Measurements from ENCODE around the gene INSYN2B.

The INSYN2B gene

DNA sequence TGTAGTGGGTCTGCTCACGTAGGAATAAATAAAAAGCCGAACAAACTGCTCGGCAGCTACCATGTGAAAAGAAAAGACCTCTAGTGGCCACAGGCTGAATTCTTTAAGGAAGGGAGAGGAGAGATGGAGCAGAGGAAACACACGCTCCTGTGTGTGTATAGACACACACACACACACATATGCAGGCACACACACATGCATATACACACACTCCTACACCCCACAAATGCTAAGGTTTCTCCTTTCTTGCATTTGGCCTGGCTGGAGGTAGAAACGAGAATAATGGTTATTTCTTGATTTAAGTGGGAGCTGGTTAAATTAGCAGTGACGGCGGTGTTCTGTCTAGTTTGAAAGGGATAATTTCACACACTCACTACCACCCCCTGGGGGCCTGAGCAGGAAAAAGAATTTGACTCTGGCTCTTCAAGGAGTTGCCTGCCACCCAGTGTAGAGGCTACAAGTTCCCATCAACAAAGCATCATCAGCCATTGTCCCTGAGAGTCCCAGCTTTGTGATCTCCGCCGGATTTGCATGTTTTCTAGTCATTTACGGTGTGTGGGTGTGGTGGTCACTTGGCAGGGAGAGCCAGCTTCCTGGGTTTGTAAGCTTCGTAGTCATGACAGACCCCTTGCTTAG, at the start of gene INSYN2B:
Gene INSYN2B (minus strand): TSS at position 78 of the 636 bp plus-strand sequence. CDS start 96,597 bp downstream, outside the sequence.
- no peak for DNase-seq (ENCODE audit: low read depth in 2 of 3, low spot score in 2 of 3)

DNA sequence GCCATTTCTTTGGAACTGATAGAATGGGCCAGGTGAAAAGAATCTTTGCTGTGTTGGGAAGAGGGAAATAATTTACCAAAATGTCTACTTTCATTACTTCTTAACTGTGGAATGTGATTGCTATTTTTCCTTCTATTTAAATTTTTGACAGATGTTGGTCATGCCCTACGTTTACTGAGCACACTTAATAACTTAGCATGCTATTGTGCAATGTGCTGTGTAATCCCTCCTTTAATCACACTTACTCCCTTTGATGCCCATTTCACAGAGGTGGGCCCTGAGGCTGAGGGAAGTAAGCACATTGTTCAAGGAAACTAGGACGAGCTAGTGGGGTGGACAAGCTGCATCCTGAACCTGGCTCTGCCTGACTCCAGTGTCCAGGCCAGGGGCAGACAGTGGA, 47.8 kb upstream of the INSYN2B start:
- DNase-seq (ENCODE audit: low read depth in 2 of 3, low spot score in 2 of 3) = no peak

DNA sequence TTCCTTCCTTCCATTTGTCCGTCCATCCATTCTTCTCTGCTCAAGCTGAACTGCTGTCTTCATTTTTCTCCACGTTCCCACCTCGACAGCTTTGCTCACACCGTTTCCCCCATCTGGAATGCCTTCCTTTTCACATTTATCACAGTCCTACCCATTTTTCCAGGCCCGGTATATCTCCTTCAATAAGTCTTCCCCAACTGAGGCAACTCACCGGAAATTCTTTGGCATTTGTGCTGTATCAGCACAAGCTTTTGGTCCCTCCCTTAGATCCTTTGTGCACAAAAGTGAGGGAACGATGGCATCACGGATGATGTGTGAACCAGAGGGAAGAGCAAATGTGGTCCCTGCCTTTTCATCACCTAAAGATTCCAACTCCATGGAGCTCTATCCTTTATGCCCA, 45.6 kb upstream of the INSYN2B start:
- no peak for DNase-seq (ENCODE audit: low read depth in 2 of 3, low spot score in 2 of 3)

DNA sequence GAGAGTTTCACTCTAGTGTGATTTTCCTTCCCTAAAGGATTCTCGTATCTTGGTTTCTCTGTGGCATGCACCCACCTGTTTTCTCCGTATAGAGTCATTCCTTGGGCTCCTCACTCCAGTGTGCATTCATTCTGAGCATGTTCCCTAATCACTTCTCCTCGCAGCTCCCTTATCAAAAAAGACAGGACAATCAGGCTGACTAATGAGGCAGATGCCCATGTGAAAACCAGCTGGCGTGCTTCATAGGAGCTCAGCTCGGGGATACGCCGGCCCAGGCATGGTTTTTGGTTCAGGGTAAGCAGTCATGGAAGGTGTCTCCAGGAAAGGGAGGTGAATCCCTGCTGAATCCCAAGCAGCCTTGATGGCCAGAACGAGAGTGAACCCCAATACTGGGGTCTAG, 41.2 kb upstream of the INSYN2B start:
- DNase-seq (ENCODE audit: low read depth in 2 of 3, low spot score in 2 of 3) = no peak

DNA sequence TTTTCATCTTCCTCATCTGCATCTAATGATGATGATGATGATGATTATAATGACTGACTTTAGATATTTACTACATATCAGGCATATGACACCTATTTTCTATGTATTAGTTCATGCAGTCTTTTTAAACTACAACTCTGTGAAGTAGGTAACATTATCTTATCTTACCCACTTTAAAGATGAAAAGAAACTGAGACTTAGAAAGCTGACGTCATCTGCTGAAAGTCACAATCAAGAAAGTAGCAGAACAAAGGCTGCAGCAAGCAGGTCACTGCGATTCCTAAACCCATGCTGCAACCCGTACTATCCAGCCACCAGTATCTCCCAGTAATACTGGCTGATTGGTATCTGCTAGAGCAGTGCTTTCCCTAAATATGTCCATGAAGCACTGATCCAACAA, 40.1 kb upstream of the INSYN2B start:
- DNase-seq (ENCODE audit: low read depth in 2 of 3, low spot score in 2 of 3) = no peak

DNA sequence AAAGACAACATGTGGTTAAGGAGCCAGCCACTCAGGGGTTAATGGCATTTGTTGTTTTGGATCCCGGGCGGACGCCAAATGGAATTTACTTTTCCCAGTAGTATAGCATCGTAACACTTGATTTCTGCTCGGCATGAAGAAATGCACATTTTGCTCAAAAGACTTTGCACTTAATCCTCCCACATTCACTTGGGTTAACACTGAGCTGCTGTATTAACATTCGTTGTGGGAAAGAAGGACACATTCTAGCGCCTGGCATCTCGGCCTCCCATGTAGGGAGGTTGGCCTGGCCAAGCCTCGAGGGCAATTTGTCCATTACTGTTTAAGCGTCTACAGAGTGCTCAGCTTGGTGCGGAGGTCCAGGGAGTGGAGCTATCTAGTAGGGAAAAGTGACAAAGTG, 32.3 kb upstream of the INSYN2B start:
- no peak for DNase-seq (ENCODE audit: low read depth in 2 of 3, low spot score in 2 of 3)

DNA sequence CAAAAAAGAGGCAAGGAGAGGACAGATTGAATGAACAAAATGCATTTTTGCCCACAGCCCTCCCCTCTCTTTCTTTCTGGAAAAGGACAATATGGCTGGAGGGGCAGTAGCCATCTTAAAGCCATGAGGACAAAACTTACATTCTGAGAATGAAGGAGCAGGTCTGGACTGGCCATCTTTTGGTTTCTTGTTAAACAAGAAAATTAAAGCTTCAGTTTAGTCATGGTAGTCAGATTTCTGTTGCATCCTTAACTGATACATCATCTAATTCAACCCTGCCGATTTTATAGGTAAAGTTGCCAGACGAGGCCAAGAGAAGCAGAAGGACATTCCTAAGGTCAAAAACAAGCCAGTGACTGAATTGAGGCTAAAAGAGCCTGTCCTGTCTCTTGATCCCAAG, 31.5 kb upstream of the INSYN2B start:
- no peak for DNase-seq (ENCODE audit: low read depth in 2 of 3, low spot score in 2 of 3)

DNA sequence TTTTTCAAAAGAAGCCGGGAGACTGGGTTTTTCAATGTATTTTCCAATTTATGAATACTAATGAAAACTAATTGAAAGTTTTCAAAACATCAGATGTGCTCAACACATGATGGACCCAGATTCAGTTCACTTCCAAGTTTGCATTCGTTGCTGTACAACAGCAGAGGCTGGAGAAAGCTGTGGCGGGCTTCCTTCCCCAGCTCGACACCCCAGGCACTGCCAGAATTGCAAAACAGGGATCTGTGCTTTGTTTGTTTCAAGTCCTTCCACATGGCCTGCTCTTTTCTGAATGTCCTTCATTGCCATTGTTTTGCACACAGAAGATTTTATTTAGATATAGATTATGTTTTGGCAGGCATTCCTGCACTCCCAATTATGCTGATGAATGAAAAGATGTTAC, 30.3 kb upstream of the INSYN2B start:
- DNase-seq (ENCODE audit: low read depth in 2 of 3, low spot score in 2 of 3) = no peak

DNA sequence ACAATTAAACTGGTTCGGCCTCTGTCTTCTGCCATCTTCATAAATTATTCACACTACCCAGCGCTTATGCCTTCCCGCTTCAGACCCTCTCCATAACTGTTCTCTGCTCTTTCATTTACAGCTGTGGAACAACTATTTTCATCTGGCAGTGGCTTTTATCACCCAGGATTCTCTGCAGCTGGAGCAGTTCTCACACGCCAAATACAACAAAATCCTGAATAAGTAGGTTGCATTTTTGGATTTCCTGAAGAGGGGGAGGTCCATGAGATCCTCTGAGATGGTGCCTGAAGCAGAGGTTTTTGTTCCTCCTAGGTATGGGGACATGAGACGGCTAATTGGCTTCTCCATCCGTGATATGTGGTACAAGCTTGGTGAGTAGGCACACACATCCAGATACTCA, 28.1 kb upstream of the INSYN2B start:
- no peak for DNase-seq (ENCODE audit: low read depth in 2 of 3, low spot score in 2 of 3)

DNA sequence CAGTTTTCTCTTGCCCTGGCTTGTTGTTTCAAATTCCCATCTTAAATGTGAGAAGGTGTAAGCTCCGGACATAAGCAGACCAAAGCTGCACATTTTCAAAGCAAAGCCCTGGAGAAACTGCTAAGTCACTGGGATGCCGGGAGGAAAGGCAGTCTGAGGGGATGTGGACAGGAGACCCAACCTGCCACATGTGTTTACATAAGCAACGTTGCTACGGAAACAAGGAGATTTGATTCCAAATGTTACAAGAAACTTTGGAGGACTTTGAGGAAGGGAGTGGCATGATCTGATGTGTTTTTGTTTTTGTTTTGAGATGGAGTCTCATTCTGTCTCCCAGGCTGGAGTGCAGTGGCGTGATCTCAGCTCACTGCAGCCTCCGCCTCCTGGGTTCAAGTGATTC, 25.7 kb upstream of the INSYN2B start:
- DNase-seq (ENCODE audit: low read depth in 2 of 3, low spot score in 2 of 3) = no peak

DNA sequence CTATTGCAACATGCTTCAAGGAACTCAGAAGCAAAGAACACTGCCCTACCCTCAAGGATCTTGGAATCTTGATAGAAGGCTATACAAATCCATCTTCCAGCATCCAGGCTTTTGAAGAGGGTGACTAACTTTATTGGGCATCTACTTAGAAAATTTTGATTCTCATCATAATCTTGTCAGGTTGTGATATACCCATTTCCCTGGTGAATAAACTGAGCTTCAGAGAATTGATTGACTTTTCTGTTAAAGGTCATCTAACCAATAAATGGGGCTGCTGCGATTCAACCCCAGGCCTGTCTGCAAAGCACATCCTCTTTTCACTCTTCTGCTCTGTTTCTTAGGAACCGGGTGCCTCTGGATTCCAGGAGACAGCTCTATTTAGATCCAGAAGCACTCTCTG, 19.9 kb upstream of the INSYN2B start:
- DNase-seq (ENCODE audit: low read depth in 2 of 3, low spot score in 2 of 3) = no peak

DNA sequence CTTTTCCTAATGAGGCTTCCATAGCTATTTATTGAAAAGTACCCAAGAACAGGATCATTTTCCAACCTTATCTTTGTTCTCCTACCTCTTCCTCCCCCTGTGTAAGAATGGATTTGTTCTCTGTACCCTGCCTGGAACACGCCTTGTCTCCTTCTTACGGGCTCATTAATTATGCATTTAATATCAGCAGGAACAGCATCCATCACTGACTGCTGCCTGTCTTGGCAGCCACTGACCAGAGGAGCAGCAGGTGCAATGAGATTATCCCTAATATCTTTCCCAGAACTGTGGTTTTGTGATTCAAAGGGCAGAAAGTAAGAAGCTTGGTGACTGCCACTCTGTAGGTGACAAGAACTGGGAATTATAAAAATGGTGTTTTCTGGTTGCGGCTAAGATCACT, 19.3 kb upstream of the INSYN2B start:
- no peak for DNase-seq (ENCODE audit: low read depth in 2 of 3, low spot score in 2 of 3)

DNA sequence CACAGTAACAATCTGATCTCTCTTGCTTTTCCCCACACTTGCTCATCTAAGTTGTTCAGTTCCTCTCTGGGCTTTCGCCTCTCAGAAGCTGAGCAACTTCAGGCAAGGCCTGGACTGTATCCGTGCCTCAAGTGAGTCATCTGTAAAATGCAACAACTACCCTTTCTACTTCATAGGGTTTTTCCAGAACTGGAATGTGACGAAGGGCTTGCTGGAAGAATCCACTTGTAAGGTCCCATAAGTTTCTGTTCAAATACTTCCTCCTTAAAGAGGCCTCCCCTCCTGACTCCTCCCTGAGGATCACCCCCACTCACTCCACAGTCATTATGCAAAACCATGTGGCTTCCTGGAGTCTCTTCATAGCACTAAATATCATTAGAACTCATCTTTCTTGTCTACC, 17.5 kb upstream of the INSYN2B start:
- no peak for DNase-seq (ENCODE audit: low read depth in 2 of 3, low spot score in 2 of 3)

DNA sequence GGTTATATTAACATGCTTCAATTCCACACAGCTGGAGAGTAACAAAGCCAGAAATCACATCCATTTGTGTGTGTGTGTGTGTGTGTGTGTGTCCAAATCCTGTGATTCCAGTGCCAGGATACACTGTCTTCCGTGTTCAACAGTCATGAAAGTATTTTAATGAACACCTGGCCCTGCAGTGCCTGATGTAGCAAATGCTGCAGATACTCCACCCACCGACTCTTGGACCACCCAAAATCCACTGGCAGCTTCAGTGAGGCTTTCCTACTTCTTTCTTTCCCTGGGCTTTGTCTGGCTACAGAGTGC, 13.1 kb upstream of the INSYN2B start:
- DNase-seq (ENCODE audit: low read depth in 2 of 3, low spot score in 2 of 3) = no peak

DNA sequence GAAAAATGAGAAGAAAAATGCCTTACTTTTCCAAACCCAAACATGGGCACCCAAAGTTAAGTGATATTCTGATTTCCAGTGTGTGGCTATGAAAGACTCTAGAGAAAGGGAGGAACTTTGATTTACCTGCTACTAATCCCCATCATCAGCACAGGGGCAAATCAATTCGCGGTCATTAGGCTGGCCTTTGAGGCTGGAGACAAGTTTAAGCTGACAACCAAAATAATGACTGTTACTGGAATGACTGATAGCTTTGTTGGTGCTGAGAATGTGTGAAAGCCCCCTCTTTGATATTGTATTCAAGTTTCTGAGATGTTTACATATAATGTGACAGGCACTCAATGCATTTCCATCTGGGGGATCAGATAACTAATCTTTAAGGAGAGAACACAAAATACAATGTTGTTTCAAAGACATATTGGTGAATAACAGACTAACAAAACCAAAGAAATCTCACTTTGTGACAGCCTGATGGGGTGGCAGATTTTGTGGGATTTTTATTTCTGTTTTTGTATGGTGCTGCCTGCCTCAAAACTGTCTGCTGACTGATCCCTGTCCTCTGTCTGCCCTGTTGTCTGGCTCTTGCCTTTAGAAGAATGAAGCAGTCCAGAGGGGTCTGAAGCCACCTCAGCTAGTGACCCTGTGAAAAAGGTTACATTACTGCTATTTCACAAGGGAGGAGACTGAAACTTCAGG, 12.6 kb upstream of the INSYN2B start:
- DNase-seq (ENCODE audit: low read depth in 2 of 3, low spot score in 2 of 3) = no peak

DNA sequence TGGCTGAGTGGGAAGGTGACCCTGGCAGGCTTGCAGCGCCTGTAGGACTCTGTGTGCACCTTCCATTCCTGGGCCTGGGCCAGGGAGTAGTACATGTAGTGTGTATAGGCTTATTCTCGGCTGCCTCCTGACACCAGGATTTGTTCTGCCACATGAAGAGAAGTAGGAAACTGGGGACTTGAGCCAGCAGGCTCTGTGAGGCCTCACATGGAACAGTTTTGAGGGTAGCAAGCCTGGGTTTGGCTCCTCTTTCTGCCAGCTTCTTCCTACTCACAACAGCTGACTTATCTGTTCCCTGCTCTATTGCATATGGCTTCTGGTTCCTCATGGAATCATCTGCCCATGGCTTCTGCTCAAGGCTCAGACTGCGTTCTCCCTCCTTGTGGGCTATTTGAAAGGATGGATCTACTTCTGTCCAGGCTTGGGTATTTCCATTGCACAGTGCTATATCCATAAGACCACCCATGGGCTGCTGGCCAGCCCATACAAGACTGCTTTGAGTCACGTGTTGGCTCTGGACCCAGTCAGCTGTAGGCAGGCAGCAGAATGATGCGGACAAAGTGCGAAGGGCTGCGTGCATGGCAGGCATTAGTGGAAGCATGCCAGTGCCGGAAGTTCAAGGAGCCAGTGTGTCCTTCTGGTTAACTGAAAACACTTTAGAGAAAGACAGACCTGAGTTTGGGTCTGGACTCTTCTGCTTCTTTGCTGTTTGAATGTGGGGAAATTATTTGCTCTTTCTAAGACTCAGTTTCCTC, 11.0 kb upstream of the INSYN2B start:
- DNase-seq (ENCODE audit: low read depth in 2 of 3, low spot score in 2 of 3) = no peak

DNA sequence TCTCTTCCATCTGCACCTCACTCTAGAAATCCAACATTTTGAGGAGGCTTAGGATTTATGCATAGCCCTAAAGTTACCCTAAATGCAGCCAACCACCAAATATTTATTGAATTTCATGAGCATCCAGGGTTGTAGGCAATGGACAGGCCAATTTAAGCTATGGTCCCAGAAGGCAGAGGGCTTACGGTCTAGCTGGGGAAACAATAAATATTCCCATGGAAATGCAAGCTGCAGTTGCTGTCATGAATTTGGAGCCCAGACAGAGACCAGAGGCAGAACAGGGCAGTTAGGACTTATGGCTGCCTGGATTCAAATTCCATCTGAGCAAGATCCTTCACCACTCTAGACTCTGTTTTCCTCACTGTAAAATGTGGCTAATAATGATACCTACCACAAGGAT, 9.1 kb upstream of the INSYN2B start:
- DNase-seq (ENCODE audit: low read depth in 2 of 3, low spot score in 2 of 3) = no peak

DNA sequence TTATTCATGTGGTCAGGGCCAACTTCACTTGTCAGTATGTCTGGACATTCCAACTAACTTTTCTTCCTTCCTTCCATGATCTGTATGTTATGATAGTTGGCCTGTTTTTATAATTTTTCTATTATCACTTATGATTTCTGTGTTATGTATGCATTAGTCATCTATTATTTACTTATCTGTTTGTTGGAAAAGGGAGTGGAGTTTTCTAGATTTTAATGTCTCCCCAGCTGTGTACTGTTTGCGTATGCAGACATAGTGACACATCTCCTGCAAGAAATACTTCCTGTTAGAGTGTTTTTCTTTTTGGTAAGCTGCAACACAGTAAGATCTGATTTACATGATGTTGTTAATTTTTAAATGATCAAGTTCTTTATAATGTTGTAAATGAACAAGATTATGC, 8.7 kb upstream of the INSYN2B start:
- DNase-seq (ENCODE audit: low read depth in 2 of 3, low spot score in 2 of 3) = no peak

DNA sequence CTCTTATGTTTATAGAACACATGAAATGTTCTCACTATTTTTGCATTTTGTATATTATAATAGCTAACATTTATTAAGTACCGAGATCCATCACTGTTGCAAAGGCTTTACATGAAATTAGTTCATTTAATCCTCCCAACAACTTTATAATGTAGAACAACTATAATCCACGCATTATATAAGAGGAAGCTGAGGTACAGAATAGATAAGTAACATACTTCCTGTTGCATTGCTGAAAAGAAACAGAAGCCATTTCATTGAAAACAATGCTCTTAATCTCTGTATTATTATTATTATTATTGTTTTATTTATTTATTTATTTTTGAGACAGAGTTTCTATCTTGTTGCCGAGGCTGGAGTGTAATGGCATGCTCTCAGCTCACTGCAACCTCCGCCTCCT, 7.9 kb upstream of the INSYN2B start:
- no peak for DNase-seq (ENCODE audit: low read depth in 2 of 3, low spot score in 2 of 3)

DNA sequence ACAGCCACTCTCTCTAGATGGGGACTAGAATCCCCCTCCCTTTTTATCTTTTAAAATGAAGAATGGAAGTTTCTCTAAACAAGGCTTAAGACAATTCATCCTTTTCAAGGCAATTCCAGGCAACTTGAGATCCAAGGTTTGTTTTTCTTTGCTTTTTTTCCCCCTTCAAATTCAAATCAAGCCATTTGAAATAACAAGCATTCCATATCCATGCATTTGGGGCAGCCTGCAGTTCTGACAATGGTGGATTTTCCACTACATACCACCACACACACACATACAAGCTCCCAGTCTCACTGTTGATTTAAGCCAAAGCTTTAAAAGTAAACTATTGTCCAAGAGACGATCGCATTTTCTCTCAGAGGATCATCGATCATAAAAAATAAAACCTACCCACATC, 424 bp downstream of the INSYN2B start:
- no peak for DNase-seq (ENCODE audit: low read depth in 2 of 3, low spot score in 2 of 3)

DNA sequence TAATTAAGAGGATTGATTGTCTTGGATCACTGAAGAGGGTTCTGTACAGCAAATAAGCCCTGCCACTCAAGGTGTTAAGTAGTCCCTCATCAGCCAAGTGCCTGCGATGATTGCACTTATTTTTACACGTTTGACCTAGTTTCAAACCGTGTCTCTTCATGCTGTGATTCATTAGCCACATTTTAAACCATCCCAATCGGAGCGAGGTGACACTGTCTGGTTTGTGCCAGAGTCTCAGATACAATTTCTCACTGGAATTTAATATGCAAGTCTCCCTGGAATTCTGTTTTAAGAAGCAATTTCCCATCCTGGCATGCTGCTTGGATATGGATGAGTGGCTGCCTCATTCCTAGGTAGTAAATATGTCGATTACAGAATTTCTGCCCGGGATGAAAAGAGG, 1.6 kb downstream of the INSYN2B start:
- DNase-seq (ENCODE audit: low read depth in 2 of 3, low spot score in 2 of 3) = no peak

DNA sequence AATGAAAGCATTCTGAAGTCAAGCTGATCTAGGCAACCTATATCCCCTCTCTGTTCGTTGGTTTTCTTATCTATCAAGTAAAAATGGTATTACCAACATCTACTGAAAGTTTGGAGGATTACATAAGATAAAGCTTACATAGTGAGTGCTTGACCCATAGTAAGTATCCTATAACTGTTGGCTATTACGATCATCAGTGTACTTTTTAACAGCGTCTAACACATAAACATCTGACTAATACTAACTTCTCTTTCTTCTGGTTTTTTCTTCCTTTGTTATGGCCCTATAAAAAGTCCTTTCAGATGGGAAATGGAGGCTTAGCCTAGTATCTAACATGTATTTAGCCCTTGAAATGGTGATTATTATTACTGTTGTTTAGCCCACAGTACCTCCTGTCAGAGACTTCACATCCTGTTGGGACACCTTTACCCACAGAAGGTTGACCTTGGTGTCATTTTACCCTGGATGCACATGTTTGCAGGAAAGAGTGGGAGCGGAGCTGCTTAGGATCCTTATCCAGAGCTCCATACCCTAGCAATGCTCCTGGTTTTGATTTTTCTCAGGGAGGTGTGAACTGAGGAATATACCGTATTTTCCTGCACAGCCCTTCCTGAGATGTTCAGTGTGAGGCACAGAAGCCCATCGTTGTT, 6.0 kb downstream of the INSYN2B start:
- no peak for DNase-seq (ENCODE audit: low read depth in 2 of 3, low spot score in 2 of 3)

All from activated CD8-positive, alpha-beta memory T cell treated with anti-CD3 and anti-CD28 coated beads for 48 hours (primary cell).